GM12891 (cell line): Measurements from ENCODE around the gene DIP2C.

Experiments
- PAX5 ChIP-seq: IDR thresholded peaks from 2 replicates; pipeline ENCODE4 v1.6.1; 2011; ENCODE audit warnings: low read length, moderate library complexity, mild to moderate bottlenecking; ENCODE audit not compliant: insufficient read depth, severe bottlenecking
- POLR2A ChIP-seq: IDR thresholded peaks from 2 replicates; pipeline ENCODE4 v1.6.1; 2011; ENCODE audit warnings: low read depth, low read length, control low read depth
- POLR2AphosphoS5 ChIP-seq: IDR thresholded peaks from 2 replicates; pipeline ENCODE4 v1.6.1; 2011; ENCODE audit warnings: low read depth, low read length, control low read depth
- POU2F2 ChIP-seq: IDR thresholded peaks from 2 replicates; pipeline ENCODE4 v1.6.1; 2011; ENCODE audit warnings: low read depth, mild to moderate bottlenecking, control low read depth, low read length, moderate library complexity
- SPI1 ChIP-seq: IDR thresholded peaks from 2 replicates; pipeline ENCODE4 v1.6.1; 2011; ENCODE audit warnings: low read depth, low read length, control low read depth
- TAF1 ChIP-seq: IDR thresholded peaks from 2 replicates; pipeline ENCODE4 v1.6.1; 2011; ENCODE audit warnings: low read depth, low read length, control low read depth

DNA sequence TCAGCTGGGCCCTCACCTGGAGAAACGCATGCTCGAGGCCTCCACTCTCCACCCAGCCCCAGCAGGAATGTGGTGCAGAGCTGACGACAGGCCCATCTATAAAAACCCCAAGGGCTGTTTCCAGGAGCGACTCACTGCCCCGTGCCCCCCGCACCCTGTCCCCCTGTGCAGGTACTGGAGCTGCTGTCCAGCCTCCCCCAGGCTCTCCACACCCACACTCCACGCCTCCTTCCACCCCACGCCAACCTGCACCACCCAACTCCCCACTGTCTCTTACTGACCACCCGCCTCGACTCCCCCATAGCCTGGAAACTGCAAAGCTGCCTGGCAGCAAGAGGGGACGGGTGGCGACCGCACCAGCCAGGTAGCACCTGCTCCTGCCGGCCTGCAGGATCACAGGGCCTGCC is 43.3 kb downstream of the DIP2C start:
- TF ChIP-seq POLR2A (no peak), POLR2AphosphoS5 (no peak), SPI1 (no peak), TAF1 (no peak), PAX5 (no peak), POU2F2 (no peak)
